Activated CD4-positive, alpha-beta T cell treated with anti-CD3 and anti-CD28 coated beads, Interleukin-2, Interleukin-4, amounts not matched to agents 100 ng/mL and 50 ng/mL, durations not matched to agents 16 hours and 8 hours (primary cell): Measurements from ENCODE around the gene PAK1.
A peak's percentile ranks its signal among the peaks of the same experiment; 100 is the strongest.

ENCODE experiments used
- DNase-seq: peaks from one replicate; pipeline ENCODE4 v3.0.0-alpha.2; 2020; ENCODE audit warnings: low spot score

PAK1 gene

DNA sequence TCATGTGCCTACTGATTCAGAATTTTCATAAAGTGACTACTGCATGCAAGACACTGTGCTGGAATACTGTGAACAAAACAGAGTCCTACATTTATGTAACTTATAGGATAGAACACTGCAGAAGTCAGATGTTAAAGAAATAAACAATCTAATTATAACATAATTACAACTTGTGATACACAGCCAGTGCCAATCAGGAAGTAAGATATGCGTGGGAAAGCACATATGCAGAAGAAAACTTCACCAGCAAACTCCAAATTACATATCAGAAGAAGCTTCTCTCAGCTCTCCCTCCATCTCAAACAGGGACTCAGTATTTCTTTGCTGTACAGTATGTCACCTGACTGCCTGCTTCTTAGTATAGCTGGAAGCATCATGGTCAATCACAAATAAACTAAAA, 37.4 kb downstream of the PAK1 start:
- no peak for DNase-seq

DNA sequence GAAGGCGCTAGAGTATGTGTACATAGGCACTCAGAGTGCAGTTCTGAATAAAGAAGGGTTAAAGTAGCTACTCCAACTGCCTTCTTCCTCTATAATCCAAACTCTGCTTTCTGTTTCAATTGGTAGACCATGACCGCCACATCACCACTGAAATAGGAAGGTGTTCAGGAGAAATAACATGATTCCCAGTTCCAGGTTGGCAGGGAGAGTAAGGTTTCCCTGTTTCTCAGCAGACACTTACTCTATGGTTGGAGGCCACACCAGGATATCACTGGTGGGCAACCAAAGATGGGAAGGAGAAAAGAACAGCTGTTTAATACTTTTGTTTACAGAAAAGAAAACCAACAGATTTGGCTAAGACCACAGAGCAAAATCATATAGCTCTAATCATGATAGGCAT, 37.9 kb downstream of the PAK1 start:
- DNase-seq: no peak

DNA sequence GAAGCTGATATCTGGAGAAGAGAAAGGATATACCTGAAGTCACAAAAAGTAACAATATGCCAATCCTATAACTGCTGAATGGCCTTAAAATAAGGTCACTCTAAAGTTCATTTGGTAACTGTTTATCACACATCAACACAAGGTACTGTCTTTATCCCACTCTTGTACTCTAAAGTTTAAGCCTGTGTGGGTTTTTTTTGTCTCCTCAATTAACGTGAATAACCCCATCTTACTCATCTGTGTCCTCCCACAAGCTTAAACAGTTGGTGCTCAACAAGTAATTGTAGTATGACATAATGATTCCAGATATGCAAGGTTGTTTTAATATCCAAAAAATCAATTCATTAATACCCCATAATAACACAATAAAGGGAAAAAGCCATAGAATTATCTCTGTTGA, 42.1 kb downstream of the PAK1 start:
- no peak for DNase-seq

DNA sequence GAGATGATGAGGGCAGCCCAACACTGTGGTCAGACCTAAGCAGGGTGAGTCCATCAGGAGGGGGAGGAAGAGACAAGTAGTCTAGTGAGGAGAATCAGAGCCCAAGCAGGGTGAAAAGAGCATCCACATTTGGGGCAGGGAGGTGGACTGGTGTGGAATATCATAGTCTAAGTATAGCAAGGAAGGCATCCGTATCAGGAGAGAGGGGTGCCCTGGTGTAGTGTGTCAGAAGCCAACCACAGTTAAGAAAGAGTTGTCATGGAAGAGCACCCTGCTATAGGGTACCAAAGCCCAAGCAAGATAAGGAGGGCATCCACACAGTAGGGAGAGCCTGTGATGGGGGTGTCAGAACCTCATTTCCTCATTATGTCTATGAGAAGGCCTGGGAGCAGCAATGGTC, 45.3 kb downstream of the PAK1 start:
- DNase-seq: no peak

DNA sequence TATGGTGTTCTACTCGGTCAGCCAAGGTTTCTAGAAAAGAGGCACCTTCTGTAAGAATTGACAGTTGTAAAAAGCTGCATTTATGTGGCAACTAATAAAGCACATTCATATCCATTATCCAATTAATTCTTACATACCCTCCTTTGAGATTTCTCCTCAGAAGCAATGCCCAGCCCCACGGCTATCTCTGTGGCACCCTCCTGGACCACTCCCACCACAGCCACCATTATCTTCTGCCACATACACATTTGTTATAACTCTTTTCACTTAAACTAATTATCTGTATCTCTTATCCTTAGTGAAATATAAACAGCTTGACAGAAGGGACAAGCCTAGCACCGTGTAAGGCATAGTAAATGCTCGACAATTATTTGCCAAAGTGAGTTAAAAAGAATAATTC, 48.5 kb downstream of the PAK1 start:
- DNase-seq: no peak

DNA sequence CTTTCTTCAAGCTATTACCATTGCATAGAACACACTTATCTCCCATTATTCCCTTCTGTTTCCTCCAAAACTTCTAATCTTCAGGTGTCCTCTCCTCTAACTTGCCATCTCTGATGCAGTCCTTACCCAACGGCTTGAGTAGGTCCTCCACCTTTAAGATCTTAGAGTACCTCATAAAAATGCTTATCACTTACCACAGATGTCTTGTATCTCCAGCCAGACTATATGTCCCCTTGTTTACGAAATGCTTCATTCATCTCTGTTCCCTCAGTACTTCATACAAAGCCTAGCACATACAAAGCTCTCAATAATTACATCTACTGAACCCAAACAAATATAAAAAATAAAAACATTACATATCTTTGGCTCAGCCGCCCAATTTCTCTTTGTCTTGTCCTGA, 49.2 kb downstream of the PAK1 start:
- no peak for DNase-seq

DNA sequence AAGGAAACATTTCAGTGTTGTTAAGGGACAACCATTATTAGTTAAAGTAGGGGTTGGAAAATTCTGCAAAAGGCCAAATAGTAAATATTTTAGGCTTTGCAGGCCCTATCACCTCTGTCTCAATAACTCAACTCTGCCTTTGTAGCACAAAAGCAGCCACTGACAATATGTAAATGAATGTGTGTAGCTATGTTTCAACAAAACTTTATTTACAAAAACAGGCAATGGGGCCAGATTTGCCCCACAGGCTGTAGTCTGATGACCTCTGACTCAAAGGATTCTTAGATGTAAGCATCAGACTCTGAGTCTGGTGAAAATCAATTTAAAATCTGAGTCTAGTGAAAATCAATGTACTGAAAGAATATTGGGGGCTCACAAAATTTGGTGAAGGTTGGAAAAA, 50.3 kb downstream of the PAK1 start:
- no peak for DNase-seq

DNA sequence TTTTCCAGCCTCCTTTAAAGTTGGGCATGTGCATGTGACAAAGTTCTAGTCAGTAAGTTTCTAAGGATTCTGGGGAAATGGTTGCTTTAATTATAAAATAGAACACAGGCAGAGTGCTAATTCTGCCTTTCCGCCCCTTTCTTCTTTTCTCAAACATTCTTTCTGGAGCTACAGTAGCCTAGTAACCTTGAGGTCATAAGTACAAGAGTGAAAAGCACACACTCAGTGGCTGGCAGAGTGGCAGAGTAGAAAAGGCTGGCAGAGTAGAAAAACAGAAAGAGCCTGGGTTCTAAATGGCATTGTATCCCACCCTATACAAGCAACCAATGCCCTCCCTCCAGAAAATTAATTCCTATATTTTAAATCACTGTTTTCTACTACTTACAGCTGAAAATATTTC, 51.2 kb downstream of the PAK1 start:
- DNase-seq: no peak

DNA sequence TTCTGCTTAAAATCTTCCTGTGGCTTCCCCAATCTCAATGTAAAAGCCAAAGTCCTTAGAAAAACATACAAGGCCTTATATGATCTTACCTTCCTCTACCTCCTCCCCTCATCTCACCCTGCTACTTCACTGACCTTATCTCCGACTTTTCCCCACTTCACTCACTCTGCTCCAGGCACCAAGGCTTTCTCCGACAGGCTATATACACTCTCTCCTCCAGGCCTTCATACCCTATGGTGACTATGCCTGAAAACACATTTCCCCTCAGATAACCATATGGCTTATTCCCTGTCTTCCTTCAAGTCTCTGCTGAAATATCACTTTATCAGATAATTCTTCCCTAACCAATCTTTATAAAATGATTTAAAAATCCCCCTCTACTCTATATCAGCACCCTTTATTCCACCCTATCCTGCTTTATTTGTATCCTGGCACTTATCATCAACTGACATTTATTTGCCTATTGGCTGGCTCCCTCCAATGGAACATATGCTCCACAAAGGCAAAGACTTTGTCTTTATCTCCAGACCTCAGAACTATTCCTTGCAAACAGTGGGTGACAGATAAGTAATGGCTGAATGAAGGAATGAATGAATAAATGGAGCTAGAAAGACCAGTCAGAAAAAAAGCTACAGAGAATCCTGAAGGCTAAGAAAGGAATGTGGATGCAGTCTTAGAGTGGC, 52.7 kb downstream of the PAK1 start:
- no peak for DNase-seq

DNA sequence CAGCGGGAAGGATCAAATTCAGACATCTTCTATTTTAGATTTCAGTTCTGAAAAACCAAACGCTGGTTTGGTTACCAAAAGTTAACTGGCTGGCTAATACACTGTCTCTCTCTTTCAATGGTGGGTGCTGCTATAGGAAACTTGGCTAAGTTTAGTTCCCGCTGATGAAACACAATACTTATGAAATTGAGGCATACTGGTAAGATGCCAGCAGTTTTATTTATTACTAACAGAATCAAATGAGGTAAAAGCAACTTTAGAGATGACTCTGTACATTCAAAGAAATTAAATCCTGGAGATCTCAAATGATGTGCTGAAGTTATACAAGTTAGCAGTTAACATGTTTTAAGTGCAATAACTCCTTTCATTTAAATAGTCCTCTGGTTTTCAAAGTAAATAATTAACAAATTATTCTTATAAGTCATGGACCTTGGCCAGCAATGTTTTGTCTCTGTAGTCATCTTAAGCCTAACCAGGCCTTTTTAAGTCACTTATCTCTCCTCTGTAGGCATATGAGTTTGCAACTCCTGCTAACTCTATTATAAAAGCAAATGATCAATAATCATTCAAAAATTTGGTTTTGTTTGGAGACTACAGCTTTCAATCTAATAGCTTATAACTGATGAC, 54.8 kb downstream of the PAK1 start:
- DNase-seq: no peak

DNA sequence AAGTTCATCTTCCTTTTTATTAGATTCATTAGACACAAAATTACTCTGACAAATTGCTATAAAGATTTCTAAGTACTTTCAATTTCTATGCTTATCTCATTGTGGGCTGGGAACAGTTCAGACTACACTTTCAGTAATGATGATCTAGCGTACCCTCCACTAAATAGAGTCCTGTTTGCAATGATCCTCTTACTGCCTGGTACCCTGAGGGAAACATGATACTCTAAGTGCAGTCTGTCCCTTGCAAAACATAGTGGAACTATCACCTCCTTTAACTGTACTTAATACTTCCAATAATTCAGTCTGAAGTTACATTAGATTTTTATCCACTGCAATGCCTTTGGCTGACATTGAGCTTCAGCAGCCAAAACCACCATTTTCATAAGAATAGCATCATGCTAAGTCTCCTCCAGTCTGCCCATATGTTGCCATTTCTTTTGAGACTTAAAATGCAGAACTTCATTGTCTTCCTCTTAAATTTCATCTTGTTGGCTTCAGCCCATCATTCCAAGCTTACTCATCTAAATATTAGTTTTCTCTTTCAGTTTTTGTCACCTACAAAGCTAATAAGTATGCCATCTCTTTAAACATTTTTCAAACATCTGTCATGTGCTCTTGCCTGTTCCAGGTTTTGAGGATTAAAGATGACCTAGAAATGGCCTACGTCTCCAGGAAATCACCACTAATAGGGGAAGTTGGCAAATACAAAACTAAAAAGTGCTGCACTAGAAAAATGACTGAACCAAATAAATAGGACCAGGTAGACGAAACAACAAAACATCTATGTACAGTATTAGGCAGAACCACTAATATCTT, 55.5 kb downstream of the PAK1 start:
- DNase-seq: no peak

DNA sequence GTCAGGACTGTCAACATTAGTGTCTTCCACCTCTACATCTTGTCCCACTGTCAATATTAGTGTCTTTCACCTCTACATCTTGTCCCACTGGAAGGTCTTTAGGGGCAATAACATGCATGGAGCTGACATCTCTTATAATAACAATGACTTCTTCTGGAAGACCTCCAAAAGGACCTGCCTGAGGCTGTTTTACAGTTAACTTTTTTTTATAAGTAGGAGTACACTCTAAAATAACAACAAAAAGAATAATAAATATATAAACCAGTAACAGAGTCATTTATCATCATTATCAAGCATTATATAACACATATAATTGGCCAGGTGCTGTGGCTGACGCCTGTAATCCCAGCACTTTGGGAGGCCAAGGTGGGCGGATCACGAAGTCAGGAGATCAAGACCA, 57.5 kb downstream of the PAK1 start:
- DNase-seq: no peak

DNA sequence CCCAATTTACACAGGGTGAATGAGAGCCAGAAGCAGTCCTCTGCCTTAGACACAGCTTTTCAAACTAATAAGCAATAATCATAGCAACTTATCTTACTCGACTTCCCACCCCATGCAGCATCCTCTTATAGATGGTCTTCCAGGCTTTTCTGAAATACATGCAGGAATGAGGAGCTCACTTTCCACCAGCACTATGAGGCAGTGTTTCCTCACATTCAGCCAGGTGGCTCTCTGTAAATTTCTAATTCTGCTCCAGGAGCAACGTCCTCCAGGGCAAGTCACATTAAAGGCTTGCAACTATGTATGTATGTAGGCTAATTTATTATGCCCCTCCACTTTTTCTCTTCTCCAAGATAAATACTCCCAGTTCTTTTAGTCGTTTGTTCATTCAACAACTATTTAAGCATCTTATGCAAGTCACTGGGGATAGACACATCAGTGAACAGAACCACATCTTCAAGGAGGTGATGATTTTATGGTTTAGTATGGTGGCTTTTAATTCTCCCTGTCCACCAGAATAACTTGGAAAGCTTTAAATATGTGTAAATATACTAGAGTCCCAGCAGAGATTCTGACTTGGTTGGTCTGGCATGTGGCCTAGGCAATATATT, 59.9 kb downstream of the PAK1 start:
- DNase-seq: no peak

DNA sequence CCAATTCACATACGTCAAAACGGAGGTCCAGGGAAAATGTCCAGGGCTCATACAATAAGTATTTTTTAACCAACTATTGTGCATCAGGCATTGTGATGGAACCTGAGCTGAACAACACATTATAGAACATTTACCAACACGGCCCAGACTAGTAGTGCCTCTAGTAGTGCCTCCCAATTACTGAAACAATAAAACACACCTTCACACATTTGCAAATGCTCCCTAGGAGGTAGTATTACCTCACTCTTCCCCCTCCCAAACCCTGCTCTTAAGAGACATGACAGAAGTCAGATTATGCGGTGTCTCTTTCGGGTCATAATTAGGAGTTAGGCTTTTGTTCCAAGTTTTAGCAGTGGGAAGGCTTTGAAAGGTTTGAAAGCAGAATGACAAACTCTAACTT, 61.1 kb downstream of the PAK1 start:
- no peak for DNase-seq

DNA sequence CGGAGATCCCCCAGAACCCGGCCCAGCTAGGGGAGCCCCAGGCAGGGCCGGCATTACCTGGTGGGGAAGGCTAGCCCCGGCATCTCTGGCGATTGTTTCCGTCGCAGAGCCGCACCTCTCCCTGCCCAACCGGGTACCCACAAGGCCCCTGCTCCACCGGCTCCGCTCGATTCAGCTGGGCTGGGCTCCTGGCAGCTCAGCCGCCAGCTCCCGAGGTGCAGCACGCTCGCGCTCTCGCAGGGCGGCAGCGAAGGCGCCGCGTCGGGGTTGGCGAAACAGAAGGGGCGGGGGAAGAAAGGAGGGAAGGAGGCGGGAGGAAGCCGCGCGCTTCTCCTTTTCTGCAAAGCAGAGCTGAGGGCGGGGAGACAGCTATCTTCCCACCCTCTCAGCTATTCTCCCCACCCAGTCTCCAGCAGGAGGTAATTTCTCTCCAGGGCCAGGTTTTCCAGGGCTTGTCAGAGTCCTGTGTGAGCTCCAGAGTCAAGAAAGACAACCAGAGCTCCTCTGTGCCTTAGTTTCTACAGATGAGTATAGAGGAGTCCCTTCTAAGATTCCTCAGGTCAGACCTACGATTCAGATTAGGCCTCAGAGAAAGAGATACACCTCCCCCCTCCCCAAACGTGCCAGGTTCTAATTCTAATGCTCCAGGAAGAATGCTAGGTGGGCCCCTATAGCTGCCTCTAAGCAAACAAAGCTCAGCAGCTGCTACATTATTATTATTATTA, 62.0 kb downstream of the PAK1 start:
- peak; percentile 85 for DNase-seq

DNA sequence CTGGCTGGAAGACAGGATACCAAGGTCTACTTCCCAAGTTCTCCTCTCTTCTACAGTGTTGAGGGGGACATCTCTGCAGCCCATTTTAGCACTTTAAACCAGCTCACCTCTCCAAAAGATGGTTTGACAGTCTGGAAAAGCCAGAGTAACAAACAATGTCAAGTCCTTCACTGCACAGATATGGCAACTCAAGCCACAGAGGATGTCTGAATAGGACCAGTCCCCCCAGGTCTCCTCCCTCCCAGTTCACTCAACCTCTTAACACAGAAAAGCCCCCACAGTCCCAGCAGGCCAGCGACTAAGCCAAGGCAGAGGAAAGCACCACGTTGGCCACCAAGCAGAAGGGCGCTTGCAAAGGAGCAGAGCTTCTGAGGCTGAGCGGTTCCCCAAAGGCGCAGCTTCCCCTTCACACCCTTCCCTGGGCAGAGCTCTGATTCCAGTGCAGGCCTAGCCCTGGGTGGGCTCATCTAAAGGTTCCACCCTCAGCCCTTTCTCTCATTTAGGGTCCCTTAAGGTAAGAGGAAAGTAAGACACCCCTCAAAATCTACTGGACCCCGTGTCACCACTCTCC, 62.7 kb downstream of the PAK1 start:
- DNase-seq: no peak

DNA sequence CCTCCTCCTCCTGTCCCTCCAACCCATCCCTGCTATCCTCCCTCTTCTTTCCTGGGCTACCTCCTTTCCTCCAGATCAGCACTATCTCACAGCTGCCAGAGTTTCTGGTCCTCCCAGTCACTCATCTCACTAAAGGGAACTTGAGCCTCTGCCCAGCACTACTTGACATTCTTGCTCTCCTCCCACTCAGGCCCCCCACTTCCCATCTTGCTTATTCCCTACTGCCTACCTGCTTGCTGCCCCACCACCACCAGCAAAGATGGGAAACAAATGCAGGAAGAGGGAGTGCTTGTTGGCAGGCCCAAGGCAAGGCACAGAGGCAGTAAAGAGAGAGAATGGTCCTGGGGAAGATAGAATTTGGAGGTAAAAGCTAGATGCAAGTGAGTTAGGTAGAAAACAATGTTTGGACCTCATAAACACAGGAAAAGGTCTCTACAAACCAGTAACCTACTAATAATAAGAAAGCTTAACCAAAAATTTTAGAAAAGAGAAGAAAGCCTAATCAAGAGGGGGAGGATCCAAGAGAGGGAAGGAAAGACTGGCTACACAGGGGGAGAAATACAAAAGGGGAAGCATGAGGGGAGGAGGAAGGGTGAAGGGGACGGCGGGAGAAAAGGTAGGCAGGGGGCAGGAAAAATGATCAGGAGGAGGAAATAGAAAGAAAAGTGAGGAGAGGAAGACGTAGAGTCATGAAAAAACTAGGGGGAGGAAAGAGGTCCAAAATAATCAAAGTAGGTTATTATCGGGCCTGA, 63.6 kb downstream of the PAK1 start:
- DNase-seq: no peak

DNA sequence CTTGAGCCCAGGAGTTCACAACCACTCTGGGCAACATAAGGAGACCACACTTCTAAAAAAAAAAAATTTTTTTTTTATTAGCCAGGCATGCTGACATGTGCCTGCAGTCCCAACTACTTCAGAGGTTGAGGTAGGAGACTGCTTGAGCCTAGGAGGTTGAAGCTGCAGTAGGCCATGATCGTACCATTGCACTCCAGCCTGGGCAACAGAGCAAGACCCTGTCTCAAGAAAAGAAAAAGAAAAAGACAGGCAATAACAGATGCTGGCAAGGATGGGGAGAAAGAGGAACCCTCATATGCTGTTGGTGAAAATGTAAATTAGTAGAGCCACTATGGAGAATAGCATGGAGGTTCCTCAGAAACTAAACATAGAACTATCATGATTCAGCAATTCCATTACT, 64.8 kb downstream of the PAK1 start:
- no peak for DNase-seq

DNA sequence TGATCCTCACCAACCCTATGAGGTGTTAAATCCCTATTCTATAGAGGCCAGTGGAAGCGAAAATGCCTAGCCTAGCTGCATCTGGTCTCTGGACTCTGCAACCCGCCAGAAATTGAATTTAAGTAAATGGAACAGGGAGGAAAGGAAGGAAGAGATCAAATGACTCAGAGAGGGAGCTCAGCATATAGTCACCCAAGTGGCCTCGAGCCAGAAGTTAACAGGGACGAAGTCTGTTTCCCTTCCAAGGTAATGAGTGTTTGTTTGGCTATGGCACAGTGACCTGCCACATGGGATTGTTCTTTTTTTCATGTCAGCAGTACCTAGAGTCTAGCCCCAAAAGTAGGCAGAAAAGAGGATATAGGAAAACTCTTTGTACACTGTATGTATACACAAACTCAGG, 66.3 kb downstream of the PAK1 start:
- DNase-seq: no peak

DNA sequence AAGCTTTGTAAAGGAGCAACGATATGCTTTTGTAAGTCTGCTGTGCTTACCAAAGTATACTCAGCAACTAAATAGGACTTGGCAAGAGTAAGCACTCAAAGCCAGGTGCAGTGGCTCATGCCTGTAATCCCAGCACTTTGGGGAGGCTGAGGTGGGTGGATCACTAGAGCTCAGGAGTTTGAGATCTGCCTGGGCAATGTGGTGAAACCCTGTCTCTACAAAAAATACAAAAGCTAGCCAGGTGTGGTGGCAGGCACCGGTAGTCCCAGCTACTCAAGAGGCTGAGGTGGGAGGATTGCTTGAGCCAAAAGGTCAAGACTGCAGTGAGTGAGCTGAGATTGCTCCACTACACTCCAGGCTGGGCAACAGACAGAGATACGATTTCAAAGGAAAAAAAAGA, 67.5 kb downstream of the PAK1 start:
- no peak for DNase-seq

DNA sequence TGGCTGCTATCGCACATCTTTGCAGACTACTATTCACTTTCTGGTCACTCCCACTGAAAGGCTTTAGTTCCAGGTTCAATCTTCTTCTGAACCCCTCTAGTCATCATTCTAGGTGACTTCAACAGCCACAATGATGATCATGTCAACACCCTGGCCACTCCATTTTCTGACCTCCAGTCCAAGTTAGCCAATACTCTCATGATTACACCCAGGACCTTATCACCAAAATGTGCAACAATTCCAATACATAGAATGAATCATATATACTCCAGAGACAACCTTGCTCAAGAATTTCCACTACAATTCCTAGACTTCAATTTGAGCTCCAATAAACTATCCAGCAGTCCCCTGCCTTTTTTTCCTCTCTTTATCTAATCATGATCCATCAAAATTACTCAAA, 70.7 kb downstream of the PAK1 start:
- DNase-seq: no peak
